Neural progenitor cell (in vitro differentiated cells): ENCODE results near the gene TEPSIN.

Experiments used
- CTCF ChIP-seq: fragments of 200-600 bp; sonication (generic); IDR thresholded peaks from 2 replicates; pipeline ENCODE4 v1.5.1; 2017; ENCODE audit warnings: antibody characterized with exemption, mild to moderate bottlenecking
- EZH2 ChIP-seq: fragments of 200-600 bp; sonication (generic); IDR thresholded peaks from 2 replicates; pipeline ENCODE4 v1.6.1; 2017; ENCODE audit warnings: antibody characterized with exemption, mild to moderate bottlenecking, moderate library complexity
- EZH2phosphoT487 ChIP-seq: fragments of 200-600 bp; sonication (generic); IDR thresholded peaks from 2 replicates; pipeline ENCODE4 v1.6.1; 2017; ENCODE audit warnings: antibody characterized with exemption

DNA sequence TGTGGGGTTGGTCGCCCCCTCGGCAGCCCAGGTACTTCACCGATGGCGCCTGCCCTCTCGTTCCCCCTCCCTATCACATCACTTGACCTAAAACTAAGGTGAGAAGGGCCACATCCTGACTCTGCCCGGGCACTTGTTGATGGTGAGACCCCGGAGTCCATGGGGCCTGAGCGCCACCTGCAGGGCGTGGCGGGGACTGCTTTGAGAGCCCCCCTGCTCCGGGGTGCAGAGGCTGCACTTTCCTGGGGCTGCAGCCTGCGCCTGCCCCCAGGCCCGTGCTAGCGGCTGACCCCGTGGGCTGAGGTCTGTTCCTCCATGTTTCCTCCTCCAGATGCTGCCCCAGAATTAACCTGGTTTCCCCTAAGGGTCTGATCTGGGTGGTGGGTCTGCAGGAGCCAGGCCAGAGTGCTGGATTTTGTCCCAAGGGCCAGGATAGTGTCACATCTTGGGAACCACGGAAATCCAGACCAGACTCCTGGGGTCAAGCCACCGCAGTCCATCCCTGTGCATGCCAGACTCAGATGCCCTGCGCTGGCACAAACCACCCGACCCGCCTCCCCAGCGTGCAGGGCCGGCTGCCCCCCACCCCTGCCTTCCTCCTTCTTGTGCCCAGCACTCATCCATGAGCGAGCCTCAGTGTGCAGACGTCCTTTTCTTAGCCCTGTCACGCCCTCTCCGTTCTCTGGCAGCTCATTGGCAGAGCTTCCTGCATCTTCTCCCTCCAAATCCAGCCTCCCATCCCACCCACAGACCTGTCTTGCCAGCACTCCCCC is 3.0 kb upstream of the TEPSIN start:
- TF ChIP-seq CTCF = peak; percentile 87
- no peak for TF ChIP-seq EZH2
- TF ChIP-seq EZH2phosphoT487 = no peak
